ENCODE data around the gene MEI4. TPM values are rescaled to one million over a fixed set of nuclear protein-coding genes. Genes with fewer than 3 reads are reported as not detected.

MEI4 gene
- total and polyA plus RNA-seq, 2 of the 8 experiments (the other 6 are each of a cell fraction or from before 2014, with no cell fraction given), result 0.05 to 0.24 TPM

DNA sequence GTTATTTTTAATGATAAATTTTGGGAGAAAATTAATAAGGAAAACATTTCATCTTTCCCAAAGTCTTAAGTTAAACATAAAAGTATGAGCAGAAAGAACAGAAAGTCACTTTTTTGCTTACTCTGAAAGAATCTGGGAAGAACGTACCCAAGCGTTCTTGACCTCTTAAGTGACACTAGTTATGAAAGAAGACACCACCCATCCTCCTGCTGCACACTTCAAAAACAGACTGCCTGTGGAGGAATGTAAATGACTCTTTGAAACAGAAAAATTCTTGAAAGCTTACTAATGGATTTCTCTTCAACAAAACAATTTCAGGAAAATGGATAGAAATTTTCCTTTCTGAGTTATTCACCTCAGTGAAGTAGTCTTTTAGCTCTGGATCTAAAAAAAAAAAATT, 227.7 kb downstream of the MEI4 start (continued):
- TF ChIP-seq CHD7 (IDR thresholded peaks at IDR 0.05; ENCODE audit: insufficient replicate concordance, low read length) (no peak), KDM1A (IDR thresholded peaks at IDR 0.05; ENCODE audit: borderline replicate concordance, low read length) (no peak), YY1 (IDR thresholded peaks at IDR 0.05; ENCODE audit: low read depth, low read length) (no peak), CREB1 (IDR thresholded peaks at IDR 0.05) (no peak)

Data from H1 (cell line).